Upper lobe of left lung (tissue), 6 donors: ENCODE data around the gene GAK. TPM values are rescaled to one million over a fixed set of nuclear protein-coding genes. Genes with fewer than 3 reads are reported as not detected.
A peak's percentile ranks its signal among the peaks of the same experiment; 100 is the strongest.

Experiments used
- ATAC-seq, 2 donors: fragments of 200-7000 bp; cut with Tn5 transposase; one replicate each; pipeline ENCODE4 v1.9.1; 2022; ENCODE audit warnings: mild to moderate bottlenecking in 2 of 2, moderate library complexity in 2 of 2; ENCODE audit not compliant: low FRiP score in 2 of 2
- DNase-seq, 2 donors: peaks; one replicate each; pipeline ENCODE4 v3.0.0-alpha.2; 2019 to 2020
- H3K27ac ChIP-seq, 4 donors: fragments of 200-600 bp; sonication (generic); one replicate each; pipeline ENCODE4 v1.5.1; 2016 to 2019
- H3K27me3 ChIP-seq, 4 donors: fragments of 200-600 bp; sonication (generic); one replicate each; pipeline ENCODE4 v1.5.1; 2017 to 2019
- H3K36me3 ChIP-seq, 4 donors: fragments of 200-600 bp; sonication (generic); one replicate each; pipeline ENCODE4 v1.5.1; 2016 to 2019
- H3K4me1 ChIP-seq, 4 donors: fragments of 200-600 bp; sonication (generic); one replicate each; pipeline ENCODE4 v1.5.1; 2018 to 2019
- H3K4me3 ChIP-seq, 4 donors: fragments of 200-600 bp; sonication (generic); one replicate each; pipeline ENCODE4 v1.5.1; 2017 to 2019; ENCODE audit warnings: mild to moderate bottlenecking in 2 of 4, moderate library complexity in 1 of 4
- H3K9me3 ChIP-seq, 4 donors: fragments of 200-600 bp; sonication (generic); one replicate each; pipeline ENCODE4 v1.5.1; 2018 to 2019
- EP300 ChIP-seq, 4 donors: sonication (generic); formaldehyde crosslinking; IDR thresholded peaks; one replicate each; pipeline ENCODE4 v1.5.1; 2017; ENCODE audit warnings: antibody characterized with exemption in 4 of 4, control low read depth in 2 of 4
- POLR2A ChIP-seq, 4 donors: fragments of 450-650 bp; IDR thresholded peaks; one replicate each; pipeline ENCODE4 v1.5.1; 2016 to 2017; ENCODE audit warnings: antibody characterized with exemption in 4 of 4, mild to moderate bottlenecking in 2 of 4
- POLR2AphosphoS5 ChIP-seq, 2 donors: sonication (generic); formaldehyde crosslinking; IDR thresholded peaks; one replicate each; pipeline ENCODE4 v1.5.1; 2017; ENCODE audit warnings: antibody characterized with exemption in 2 of 2
- WGBS, 2 donors: methylation state at CpG; one replicate each; pipeline ENCODE4 v1.1.5; 2017 to 2018; 5-methylcytosine and 5-hydroxymethylcytosine counted together
- total RNA-seq, 6 donors: library from RNA; depleted of rRNA in 4 of 6; stranded (reverse); fragments of >200 nt in 4 of 6; gene quantifications; one replicate each; pipeline versions ENCODE4 v1.1.0 to v1.2.1, GENCODE V29; 2016 to 2021
- TF ChIP-seq, protein P1 (sequence below), 6 experiments: fragments of 450-650 bp in 4 of 6; fragments of 200-600 bp in 2 of 6; sonication (generic) in 2 of 6; IDR thresholded peaks; one replicate each; pipeline ENCODE4 v1.5.1; 2016 to 2019; ENCODE audit warnings: antibody characterized with exemption in 6 of 6
- donor health status: DM: no; HTN: no; CAD: no; lungs with moderate emphysema.
- donor health status: DM: no; HTN: yes; CAD: no; lungs with severe emphysema.

The GAK gene
- total RNA-seq, 6 donors from 2014 or later = 116 to 380 (median 154) TPM

- H3K27me3 ChIP-seq = no peaks in the 10 kb centered on the region
- no peaks in the 10 kb centered on the region for H3K4me1 ChIP-seq
- ATAC-seq = no peak
- peaks cover 3 to 22% (median 16%) of the 10 kb centered on the region in 4 donors for H3K9me3 ChIP-seq
- no peak for DNase-seq
- H3K4me3 ChIP-seq = no peak overlapping the region
- H3K27ac ChIP-seq = no peak overlapping the region
- no peaks in the 10 kb centered on the region for H3K36me3 ChIP-seq
- WGBS, 2 donors = 86 to 96% methylated on average over 1 of the region's 1 CpG
- TF ChIP-seq, protein P1, sequence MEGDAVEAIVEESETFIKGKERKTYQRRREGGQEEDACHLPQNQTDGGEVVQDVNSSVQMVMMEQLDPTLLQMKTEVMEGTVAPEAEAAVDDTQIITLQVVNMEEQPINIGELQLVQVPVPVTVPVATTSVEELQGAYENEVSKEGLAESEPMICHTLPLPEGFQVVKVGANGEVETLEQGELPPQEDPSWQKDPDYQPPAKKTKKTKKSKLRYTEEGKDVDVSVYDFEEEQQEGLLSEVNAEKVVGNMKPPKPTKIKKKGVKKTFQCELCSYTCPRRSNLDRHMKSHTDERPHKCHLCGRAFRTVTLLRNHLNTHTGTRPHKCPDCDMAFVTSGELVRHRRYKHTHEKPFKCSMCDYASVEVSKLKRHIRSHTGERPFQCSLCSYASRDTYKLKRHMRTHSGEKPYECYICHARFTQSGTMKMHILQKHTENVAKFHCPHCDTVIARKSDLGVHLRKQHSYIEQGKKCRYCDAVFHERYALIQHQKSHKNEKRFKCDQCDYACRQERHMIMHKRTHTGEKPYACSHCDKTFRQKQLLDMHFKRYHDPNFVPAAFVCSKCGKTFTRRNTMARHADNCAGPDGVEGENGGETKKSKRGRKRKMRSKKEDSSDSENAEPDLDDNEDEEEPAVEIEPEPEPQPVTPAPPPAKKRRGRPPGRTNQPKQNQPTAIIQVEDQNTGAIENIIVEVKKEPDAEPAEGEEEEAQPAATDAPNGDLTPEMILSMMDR (IDR thresholded peaks at IDR 0.05) = no peak
- TF ChIP-seq POLR2AphosphoS5 (IDR thresholded peaks at IDR 0.05) (no peak), EP300 (IDR thresholded peaks at IDR 0.05) (no peak), POLR2A (IDR thresholded peaks at IDR 0.05) (no peak)
Measured at GRCh38 chr4:837772-838171, 94.3 kb downstream of the GAK start.

GRCh38 chr4:836750-837301 is 95.3 kb downstream of the GAK start:
- 82 to 95% methylated on average over 8 to 19 of the region's 22 CpGs for WGBS, 2 donors
- DNase-seq = peak in 1 of 2 donors; percentile 81
- Histone ChIP-seq H3K4me1 (no peaks in the 10 kb centered on the region), H3K36me3 (no peaks in the 10 kb centered on the region), H3K27me3 (no peaks in the 10 kb centered on the region), H3K27ac (no peak overlapping the region), H3K4me3 (no peak overlapping the region), H3K9me3 (peaks cover 3 to 25% (median 16%) of the 10 kb centered on the region in 4 donors)
- ATAC-seq = peak in 1 of 2 donors; percentile 20
- TF ChIP-seq POLR2AphosphoS5 (IDR thresholded peaks at IDR 0.05) = no peak
- TF ChIP-seq POLR2A (IDR thresholded peaks at IDR 0.05) = no peak
- TF ChIP-seq EP300 (IDR thresholded peaks at IDR 0.05) = no peak
- TF ChIP-seq, protein P1 (IDR thresholded peaks at IDR 0.05) = no peak

DNA sequence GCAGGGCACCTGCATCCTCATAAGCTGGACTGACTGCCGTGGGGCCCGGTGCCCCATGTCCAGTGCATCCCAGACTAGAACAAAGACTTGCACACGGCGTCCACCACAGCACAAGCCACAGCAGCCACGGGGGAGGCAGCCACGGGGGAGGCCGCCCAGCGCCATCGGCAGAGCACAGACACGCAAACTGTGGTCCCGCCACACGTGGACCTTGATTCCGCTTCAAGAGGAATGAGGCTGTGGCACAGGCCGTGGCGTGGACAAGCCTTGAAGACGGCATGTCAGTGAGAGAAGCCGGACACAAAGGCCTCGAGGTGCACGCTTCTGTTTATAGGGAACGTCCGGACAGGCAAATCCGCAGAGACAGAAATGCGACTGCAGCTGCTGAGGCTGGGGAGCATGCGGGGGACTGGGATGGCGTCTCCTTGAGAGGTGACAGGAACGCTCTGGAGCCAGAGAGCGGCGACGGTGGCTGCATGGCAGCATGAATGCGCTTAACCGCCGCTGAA is 96.1 kb downstream of the GAK start:
- Histone ChIP-seq H3K9me3 (peaks cover 3 to 33% (median 18%) of the 10 kb centered on the region in 4 donors), H3K36me3 (no peaks in the 10 kb centered on the region), H3K27ac (no peak overlapping the region), H3K4me1 (no peaks in the 10 kb centered on the region), H3K27me3 (peaks cover 0 to 5% (median 0%) of the 10 kb centered on the region in 4 donors), H3K4me3 (no peak overlapping the region)
- no peak for TF ChIP-seq POLR2AphosphoS5 (IDR thresholded peaks at IDR 0.05)
- ATAC-seq (peak in 1 of 2 donors; percentile 12), DNase-seq (peak in 1 of 2 donors; percentile 82)
- WGBS, 2 donors = 95% methylated on average over 24 to 32 of the region's 32 CpGs

DNA sequence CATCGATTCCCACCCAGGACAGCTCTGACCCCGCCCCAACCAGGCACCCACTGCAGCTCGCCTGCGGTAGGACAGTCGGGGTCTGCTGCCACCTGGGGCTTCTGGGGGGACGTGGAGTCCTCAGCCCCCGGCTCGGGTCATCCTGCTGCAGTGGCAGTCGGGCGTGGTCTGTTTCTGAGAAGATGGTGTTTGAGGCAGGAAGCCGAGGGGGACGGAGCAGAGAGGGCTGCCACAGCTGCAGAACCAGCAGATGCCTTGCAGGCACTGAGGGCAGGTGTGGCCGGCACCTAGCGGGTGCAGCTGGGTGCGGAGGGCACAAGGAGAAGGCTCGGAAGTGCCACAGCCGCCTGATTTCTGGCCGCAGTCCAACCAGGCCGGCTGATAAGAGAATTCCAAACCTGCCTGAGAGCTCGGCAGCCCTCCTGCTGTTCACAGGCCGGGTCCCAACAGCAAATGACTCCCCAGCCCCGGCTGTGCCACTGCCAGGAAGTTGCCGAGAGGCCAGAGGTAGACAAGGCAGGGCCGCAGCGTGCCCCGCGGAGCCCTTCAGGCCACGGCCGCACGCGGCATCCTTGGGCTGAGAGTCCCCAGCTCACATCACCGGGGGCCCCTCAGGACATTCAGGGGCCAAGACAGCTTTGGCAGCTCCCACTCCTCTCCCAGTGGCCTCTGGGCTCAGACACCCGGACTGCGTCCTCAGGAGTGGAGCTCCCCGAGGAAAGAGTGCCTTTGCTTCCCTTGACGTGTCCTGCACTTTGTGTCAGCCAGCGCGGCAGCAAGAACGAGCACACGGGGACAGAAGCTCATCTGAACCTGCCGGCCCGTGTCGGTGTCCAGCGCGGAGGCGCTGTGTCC is 96.7 kb downstream of the GAK start:
- TF ChIP-seq POLR2A (IDR thresholded peaks at IDR 0.05) (no peak), POLR2AphosphoS5 (IDR thresholded peaks at IDR 0.05) (no peak), EP300 (IDR thresholded peaks at IDR 0.05) (no peak)
- TF ChIP-seq, protein P1 (IDR thresholded peaks at IDR 0.05) = no peak
- ATAC-seq (peak in 1 of 2 donors; percentile 26), DNase-seq (peak; percentile 30 to 76)
- no peak overlapping the region for H3K27ac ChIP-seq
- 71 to 73% methylated on average over 21 to 46 of the region's 46 CpGs for WGBS, 2 donors
- no peaks in the 10 kb centered on the region for H3K4me1 ChIP-seq
- no peak overlapping the region for H3K4me3 ChIP-seq
- peaks cover 3 to 35% (median 18%) of the 10 kb centered on the region in 4 donors for H3K9me3 ChIP-seq
- peaks cover 0 to 10% (median 0%) of the 10 kb centered on the region in 4 donors for H3K27me3 ChIP-seq
- H3K36me3 ChIP-seq = no peaks in the 10 kb centered on the region
